Loucy (cell line): ENCODE measurements around the gene FLYWCH2.

Source experiments
- H2AFZ ChIP-seq: fragments of 200-600 bp; sonication (generic); 2 replicates; pipeline ENCODE4 v1.6.0; 2016; ENCODE audit warnings: antibody characterized with exemption, mild to moderate bottlenecking, low read length, moderate library complexity
- H3F3A ChIP-seq: fragments of 200-600 bp; 2 replicates; pipeline ENCODE4 v1.6.0; 2016; ENCODE audit warnings: antibody characterized with exemption, low read depth, mild to moderate bottlenecking
- H3K27me3 ChIP-seq: fragments of 200-600 bp; sonication (generic); 2 replicates; pipeline ENCODE4 v1.6.1; 2014; ENCODE audit warnings: low read length, mild to moderate bottlenecking; ENCODE audit not compliant: insufficient read depth, poor library complexity, severe bottlenecking
- H3K36me3 ChIP-seq: fragments of 200-600 bp; sonication (generic); 2 replicates; pipeline ENCODE4 v1.6.1; 2016; ENCODE audit warnings: low read length; ENCODE audit not compliant: insufficient read depth
- H3K4me1 ChIP-seq: fragments of 200-600 bp; sonication (generic); 2 replicates; pipeline ENCODE4 v1.5.1; 2014; ENCODE audit warnings: low read length, mild to moderate bottlenecking; ENCODE audit not compliant: insufficient read depth, poor library complexity, severe bottlenecking
- H3K4me2 ChIP-seq: fragments of 200-600 bp; sonication (generic); 2 replicates; pipeline ENCODE4 v1.6.0; 2014; ENCODE audit warnings: antibody characterized with exemption, low read length, low read depth, mild to moderate bottlenecking; ENCODE audit not compliant: poor library complexity, severe bottlenecking
- H3K4me3 ChIP-seq: fragments of 200-600 bp; sonication (generic); 2 replicates; pipeline ENCODE4 v1.5.1; 2014; ENCODE audit warnings: low read length, mild to moderate bottlenecking, mixed read lengths; ENCODE audit not compliant: poor library complexity, severe bottlenecking
- H3K79me2 ChIP-seq: fragments of 200-600 bp; sonication (generic); 2 replicates; pipeline ENCODE4 v1.6.1; 2014; ENCODE audit warnings: low read length; ENCODE audit not compliant: insufficient read depth
- H3K9ac ChIP-seq: fragments of 200-600 bp; sonication (generic); 2 replicates; pipeline ENCODE4 v1.6.0; 2014; ENCODE audit warnings: mild to moderate bottlenecking, low read depth, low read length, moderate library complexity; ENCODE audit not compliant: poor library complexity, severe bottlenecking
- H3K9me2 ChIP-seq: fragments of 200-600 bp; sonication (generic); replicated peaks from 2 replicates; pipeline ENCODE4 v1.6.1; 2016; ENCODE audit warnings: low read depth, low read length, mixed read lengths
- H3K9me3 ChIP-seq: fragments of 200-600 bp; sonication (generic); 2 replicates; pipeline ENCODE4 v1.6.1; 2014; ENCODE audit warnings: mild to moderate bottlenecking, antibody characterized with exemption, low read length, low read depth; ENCODE audit not compliant: insufficient read depth
- H4K20me1 ChIP-seq: fragments of 200-600 bp; sonication (generic); 2 replicates; pipeline ENCODE4 v1.6.0; 2014; ENCODE audit warnings: antibody characterized with exemption, low read length, mild to moderate bottlenecking; ENCODE audit not compliant: insufficient read depth, poor library complexity, severe bottlenecking
- CTCF ChIP-seq: fragments of 200-600 bp; sonication (generic); conservative IDR thresholded peaks from 2 replicates; pipeline ENCODE4 v1.5.1; 2014; ENCODE audit warnings: mild to moderate bottlenecking, antibody characterized with exemption, low read length
- EZH2phosphoT487 ChIP-seq: fragments of 200-600 bp; IDR thresholded peaks from 2 replicates; pipeline ENCODE4 v1.6.1; 2018; ENCODE audit warnings: antibody characterized with exemption, mild to moderate bottlenecking, moderate library complexity, borderline replicate concordance

The FLYWCH2 gene

GRCh38 chr16:2897110-2897509 lies 14.1 kb downstream of the FLYWCH2 start:
- Histone ChIP-seq H4K20me1 (no peaks in the 10 kb centered on the region), H3K9me2 (no peaks in the 10 kb centered on the region), H3K79me2 (no peaks in the 10 kb centered on the region), H3K4me3 (no peak overlapping the region), H3K36me3 (no peaks in the 10 kb centered on the region), H3K27me3 (no peaks in the 10 kb centered on the region), H3F3A (no peaks in the 10 kb centered on the region), H2AFZ (no peak overlapping the region), H3K4me1 (no peaks in the 10 kb centered on the region), H3K9me3 (no peaks in the 10 kb centered on the region), H3K4me2 (no peak overlapping the region), H3K9ac (no peak overlapping the region)
- TF ChIP-seq CTCF (no peak), EZH2phosphoT487 (no peak)

- Histone ChIP-seq H4K20me1 (no peaks in the 10 kb centered on the region), H3K9ac (no peak overlapping the region), H3K9me2 (no peaks in the 10 kb centered on the region), H3K4me1 (no peaks in the 10 kb centered on the region), H3K79me2 (no peaks in the 10 kb centered on the region), H3K4me2 (no peak overlapping the region), H3K36me3 (no peaks in the 10 kb centered on the region), H3K9me3 (no peaks in the 10 kb centered on the region), H3F3A (no peaks in the 10 kb centered on the region), H2AFZ (no peak overlapping the region), H3K4me3 (no peak overlapping the region), H3K27me3 (no peaks in the 10 kb centered on the region)
- TF ChIP-seq EZH2phosphoT487, result no peak
- no peak for TF ChIP-seq CTCF
Measured at GRCh38 chr16:2898831-2899563, 16.0 kb downstream of the FLYWCH2 start.

- Histone ChIP-seq H3K4me3 (no peak overlapping the region), H2AFZ (no peak overlapping the region), H3K4me2 (no peak overlapping the region), H3K4me1 (peaks cover 2% of the 10 kb centered on the region), H3K9ac (no peak overlapping the region), H3K36me3 (no peaks in the 10 kb centered on the region), H4K20me1 (no peaks in the 10 kb centered on the region), H3K79me2 (no peaks in the 10 kb centered on the region), H3F3A (no peaks in the 10 kb centered on the region), H3K27me3 (no peaks in the 10 kb centered on the region), H3K9me2 (no peaks in the 10 kb centered on the region), H3K9me3 (no peaks in the 10 kb centered on the region)
- no peak for TF ChIP-seq CTCF
- no peak for TF ChIP-seq EZH2phosphoT487
Measured at GRCh38 chr16:2899564-2900072, 16.6 kb downstream of the FLYWCH2 start.
